Amygdala (tissue), 56 donors: ENCODE measurements around the gene KLF9.

Experiments
- DNase-seq, 56 donors: peaks; one replicate each; lab custom pipeline; 2025; lab: John Stamatoyannopoulos, UW

KLF9 gene

DNA sequence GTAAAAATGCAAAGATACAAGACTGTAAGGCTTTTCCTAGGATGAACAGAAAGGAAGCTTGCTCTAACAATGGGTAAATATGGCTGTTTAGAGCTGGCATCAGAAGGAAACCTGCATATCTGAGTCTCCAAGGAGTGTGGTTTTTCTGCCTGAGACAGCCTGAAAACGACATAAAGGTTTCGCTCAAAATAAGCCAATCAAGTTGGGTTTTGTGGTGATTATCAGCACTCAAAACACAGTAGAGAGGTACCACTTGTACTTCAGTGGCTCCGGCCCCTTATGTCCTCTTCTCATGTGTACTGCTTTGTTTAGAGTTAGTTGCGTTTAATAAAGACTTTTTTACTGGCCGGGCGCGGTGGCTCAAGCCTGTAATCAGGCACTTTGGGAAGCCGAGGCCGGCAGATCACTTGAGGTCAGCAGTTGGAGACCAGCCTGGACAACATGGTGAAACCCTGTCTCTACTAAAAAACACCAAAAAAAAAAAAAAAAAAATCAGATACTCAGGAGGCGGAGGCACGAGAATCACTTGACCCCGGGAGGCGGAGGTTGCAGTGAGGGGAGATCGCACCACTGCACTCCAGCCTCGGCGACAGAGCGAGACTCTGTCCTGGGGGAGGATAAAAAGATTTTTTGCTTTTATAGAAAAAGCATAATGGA is 39.4 kb downstream of the KLF9 start:
- DNase-seq: no peak

DNA sequence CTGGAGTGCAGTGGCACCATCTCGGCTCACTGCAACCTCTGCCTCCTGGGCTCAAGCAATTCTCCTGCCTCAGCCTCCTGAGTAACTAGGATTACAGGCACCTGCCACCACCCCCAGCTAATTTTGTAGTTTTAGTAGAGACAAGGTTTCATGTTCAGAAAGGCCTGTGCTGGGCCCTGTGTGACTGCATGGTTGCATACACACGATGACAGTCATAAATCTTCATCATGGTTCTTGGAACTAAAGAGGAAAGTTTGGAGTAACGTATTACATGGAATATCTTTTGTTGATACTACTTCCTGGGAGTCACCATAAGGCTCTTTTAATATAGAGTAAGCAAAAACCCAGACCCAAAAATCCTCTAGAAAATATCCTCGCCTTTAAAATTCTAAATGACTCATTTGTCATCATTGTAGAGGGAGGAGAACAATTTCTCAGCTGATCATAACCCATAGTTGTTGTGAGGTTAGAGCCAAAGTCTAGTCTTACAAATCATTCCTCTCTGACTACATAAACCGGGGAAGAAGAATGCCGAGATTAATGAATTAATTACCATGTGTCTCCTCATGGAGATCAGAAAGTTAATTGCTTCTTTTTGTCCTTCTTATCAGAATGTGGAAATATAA is 47.0 kb downstream of the KLF9 start:
- no peak for DNase-seq

DNA sequence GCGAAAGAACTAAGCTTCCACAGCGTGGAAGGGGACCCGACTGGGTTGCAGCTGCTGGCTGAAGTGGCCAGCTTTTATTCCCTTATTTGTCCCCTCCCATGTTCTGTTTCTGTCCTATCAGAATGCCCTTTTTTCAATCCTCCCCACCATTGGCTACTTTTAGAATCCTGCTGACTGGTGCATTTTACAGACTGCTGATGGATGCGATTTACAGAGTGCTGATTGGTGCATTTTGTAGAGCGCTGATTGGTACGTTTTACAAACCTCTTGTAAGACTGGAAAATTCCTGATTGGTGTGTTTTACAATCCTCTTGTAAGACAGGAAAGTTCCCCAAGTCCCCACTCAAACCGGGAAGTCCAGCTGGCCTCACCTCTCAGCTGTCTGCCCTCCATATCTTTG is 50.7 kb downstream of the KLF9 start:
- DNase-seq: no peak

DNA sequence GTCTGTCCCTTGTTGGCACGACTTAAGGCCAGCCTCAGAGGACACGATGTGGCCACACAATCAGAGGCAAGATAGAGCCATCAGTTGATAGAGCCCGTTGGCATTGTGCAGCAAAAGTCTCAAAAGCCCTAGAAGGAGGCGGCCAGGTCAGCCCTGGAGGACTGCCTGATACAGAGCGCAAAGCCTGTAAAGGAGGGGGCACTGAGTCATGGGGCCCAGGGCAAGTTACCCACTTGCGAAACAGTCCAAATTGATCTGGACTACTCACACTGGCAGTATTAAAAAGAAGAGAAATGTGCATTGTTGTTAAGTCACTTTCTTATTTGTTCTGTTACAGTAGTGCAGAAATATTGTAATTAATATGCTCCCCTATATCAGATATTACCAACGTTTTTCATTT is 51.5 kb downstream of the KLF9 start:
- no peak for DNase-seq

DNA sequence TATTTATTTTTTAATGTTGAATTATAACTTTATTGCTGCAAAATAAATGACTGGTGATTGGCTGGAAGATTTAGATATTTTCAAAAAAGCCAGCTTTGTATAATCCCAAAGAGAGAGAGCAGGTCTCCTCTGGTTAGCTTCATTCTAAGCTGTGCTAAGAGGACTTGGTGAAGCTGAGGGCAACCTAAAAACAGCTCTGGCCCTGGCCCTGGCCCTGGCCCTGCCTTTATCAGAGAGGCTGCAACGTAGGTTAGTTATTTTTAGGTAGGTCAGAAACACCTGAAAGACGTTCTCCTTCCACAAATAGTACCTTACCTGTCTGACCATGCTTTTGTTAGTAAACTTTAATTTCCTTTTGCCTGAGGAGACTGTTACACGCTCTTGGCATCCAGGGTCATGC is 58.7 kb downstream of the KLF9 start:
- DNase-seq: no peak

DNA sequence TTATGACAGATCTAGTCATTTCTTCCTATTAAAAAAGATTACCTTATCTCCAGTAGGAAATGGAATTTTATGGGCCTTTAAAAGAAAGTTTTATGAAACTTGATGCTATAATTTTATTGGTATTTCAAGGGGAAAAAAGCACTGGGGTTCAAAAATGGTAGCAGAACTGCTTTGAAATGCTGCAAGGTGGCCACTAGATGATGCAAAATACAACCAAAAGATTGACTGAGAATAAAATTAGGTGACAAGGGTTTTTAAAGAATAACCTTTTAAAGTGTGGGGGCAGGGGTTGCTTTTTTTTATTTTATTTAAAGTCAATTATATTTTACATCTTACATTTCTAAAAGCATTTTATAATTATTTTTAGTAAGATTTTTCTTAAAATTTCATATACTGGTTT is 61.7 kb downstream of the KLF9 start:
- no peak for DNase-seq

DNA sequence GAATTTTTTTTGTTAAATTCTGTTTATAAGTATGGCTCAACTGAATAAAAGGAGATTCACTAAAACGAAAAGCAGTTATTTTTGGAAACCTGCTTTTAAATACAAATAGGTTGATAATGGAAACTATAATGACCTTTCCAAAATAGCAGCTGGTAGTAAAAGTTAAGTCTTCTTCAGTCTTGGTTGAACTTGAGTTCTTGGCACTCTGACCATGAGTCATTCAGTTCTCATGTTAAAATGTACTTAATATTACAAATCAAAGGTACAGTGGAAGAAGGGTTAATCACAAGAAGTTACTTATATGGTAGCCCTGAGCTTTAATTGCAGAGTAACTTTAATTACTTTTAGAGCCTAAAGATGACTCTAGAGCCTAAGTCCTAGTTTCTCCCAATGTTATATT is 62.1 kb downstream of the KLF9 start:
- no peak for DNase-seq

DNA sequence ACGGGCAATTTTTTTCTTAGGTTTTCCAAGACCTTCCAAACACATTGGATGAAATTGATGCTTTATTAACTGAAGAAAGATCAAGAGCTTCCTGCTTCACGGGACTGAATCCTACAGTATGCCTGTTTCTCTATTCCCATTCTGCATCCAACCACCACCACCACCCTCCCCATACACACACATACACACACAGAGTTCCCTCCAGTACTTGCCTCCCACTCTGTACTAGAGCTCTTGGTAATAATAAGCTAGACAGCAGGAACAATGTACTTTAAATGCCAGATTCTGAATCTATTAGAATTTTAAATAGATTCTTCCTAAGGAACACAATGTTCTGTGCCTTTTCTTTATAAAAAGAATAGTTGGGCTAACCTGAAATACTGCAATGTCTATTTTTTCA is 67.4 kb downstream of the KLF9 start:
- DNase-seq: peak in 13 of 56 donors; percentile 0 to 38 (median 6)

DNA sequence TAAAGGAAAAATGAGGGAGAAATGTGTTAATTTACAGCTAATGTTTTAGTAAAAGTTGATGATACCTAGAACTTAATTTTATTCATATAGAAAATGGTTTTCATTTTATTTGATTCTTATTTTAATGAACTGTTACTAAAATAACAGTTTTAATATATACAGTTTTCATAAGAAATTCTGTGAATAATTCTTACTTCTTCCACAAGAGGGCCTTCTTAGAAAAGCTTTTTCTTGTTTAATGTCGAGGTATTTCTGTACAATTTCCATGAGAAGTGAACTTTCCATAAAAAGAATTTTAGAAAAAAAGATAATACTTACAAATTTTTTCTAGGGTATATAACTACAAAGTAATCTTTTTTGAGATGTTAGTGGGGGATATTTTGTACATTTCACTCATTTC is 73.9 kb downstream of the KLF9 start:
- DNase-seq: no peak
